GM12872 (cell line): ENCODE results near the gene ASPG.
A peak's percentile ranks its signal among the peaks of the same experiment; 100 is the strongest.

Source experiments
- CTCF ChIP-seq: IDR thresholded peaks from 3 replicates; pipeline ENCODE4 v1.5.1; 2011; ENCODE audit warnings: low read depth, mild to moderate bottlenecking, low read length, moderate library complexity; ENCODE audit not compliant: insufficient read depth

ASPG gene

GRCh38 chr14:104135121-104135903, 49.8 kb downstream of the ASPG start:
- TF ChIP-seq CTCF: peak; percentile 16; the same call in 1 of the 3 replicates

GRCh38 chr14:104135904-104136471, 50.5 kb downstream of the ASPG start:
- TF ChIP-seq CTCF: no peak

- TF ChIP-seq CTCF: no peak
Observed at GRCh38 chr14:104136472-104137296, 51.2 kb downstream of the ASPG start.

GRCh38 chr14:104137297-104138097, 52.0 kb downstream of the ASPG start:
- peak; percentile 62 for TF ChIP-seq CTCF

- TF ChIP-seq CTCF: no peak
Observed at GRCh38 chr14:104138098-104138717, 52.7 kb downstream of the ASPG start, which contains the start of gene KIF26A. Gene KIF26A (plus strand): TSS chr14:104138587. CDS start chr14:104138723, 136 bp downstream.

GRCh38 chr14:104138718-104139459, 53.4 kb downstream of the ASPG start:
- TF ChIP-seq CTCF: no peak
